ENCODE data around the gene CFAP74.

DNA sequence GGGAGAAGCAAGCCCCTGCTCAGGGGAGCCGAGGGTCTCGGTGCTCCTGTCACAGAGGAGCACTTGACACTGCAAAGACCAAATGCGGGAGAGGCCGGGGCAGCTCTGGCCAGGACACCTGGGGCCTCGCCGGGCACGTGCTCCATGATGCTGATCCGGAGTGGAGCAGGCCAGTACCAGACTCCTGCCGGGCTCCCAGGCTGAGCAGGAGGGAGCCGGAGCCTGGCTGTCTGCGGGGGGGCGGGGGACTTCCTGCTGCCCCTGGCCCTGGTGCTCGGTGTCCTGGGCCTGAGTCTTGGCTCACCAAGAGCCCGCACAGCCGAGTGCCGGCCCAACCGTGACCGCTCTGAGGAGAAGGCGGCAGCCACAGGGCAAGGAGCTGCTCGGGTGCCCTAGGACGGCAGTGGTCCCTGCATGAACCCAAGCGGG, 46.0 kb downstream of the CFAP74 start:
- TF ChIP-seq EZH2 (IDR thresholded peaks at IDR 0.05; ENCODE audit: borderline replicate concordance, low read depth, low read length, poor library complexity, severe bottlenecking) = no peak
- TF ChIP-seq, protein P1, sequence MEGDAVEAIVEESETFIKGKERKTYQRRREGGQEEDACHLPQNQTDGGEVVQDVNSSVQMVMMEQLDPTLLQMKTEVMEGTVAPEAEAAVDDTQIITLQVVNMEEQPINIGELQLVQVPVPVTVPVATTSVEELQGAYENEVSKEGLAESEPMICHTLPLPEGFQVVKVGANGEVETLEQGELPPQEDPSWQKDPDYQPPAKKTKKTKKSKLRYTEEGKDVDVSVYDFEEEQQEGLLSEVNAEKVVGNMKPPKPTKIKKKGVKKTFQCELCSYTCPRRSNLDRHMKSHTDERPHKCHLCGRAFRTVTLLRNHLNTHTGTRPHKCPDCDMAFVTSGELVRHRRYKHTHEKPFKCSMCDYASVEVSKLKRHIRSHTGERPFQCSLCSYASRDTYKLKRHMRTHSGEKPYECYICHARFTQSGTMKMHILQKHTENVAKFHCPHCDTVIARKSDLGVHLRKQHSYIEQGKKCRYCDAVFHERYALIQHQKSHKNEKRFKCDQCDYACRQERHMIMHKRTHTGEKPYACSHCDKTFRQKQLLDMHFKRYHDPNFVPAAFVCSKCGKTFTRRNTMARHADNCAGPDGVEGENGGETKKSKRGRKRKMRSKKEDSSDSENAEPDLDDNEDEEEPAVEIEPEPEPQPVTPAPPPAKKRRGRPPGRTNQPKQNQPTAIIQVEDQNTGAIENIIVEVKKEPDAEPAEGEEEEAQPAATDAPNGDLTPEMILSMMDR (conservative IDR thresholded peaks at IDR 0.05; ENCODE audit: low read depth, low read length) = no peak
